Peyer's patch (tissue), 4 donors: Measurements from ENCODE around the gene RNASE12.

ENCODE experiments used
- CTCF ChIP-seq, 6 experiments: fragments of 450-650 bp in 4 of 6; fragments of 200-600 bp in 2 of 6; sonication (generic) in 1 of 6; IDR thresholded peaks; one replicate each; pipeline ENCODE4 v1.5.1; 2017 to 2019; ENCODE audit warnings: antibody characterized with exemption in 6 of 6, mild to moderate bottlenecking in 3 of 6, moderate library complexity in 1 of 6
- POLR2A ChIP-seq, 2 donors: fragments of 450-650 bp; IDR thresholded peaks; one replicate each; pipeline ENCODE4 v1.5.1; 2017; ENCODE audit warnings: antibody characterized with exemption in 2 of 2, mild to moderate bottlenecking in 2 of 2, moderate library complexity in 2 of 2

- TF ChIP-seq POLR2A (IDR thresholded peaks at IDR 0.05) (no peak), CTCF (IDR thresholded peaks at IDR 0.05) (no peak)
Measured at GRCh38 chr14:20559461-20559904, 31.7 kb downstream of the RNASE12 start.
